Keratinocyte (primary cell): ENCODE results near the gene BCO2. TPM values are rescaled to one million over a fixed set of nuclear protein-coding genes. Genes with fewer than 3 reads are reported as not detected.

ENCODE experiments used
- DNase-seq: peaks from one replicate; pipeline ENCODE4 v3.0.0-alpha.2; 2011; ENCODE audit warnings: low read depth, missing footprints, low spot score
- FAIRE-seq: peaks from 2 replicates; lab custom pipeline; 2011; peaks lifted over from hg19 to GRCh38; lab: Jason Lieb, UNC
- H2AFZ ChIP-seq: 2 replicates; pipeline ENCODE4 v1.6.0; 2012; ENCODE audit warnings: low read length, control low read depth, inconsistent platforms; ENCODE audit not compliant: control insufficient read depth
- H3K27ac ChIP-seq: 2 replicates; pipeline ENCODE4 v1.5.1; 2011; ENCODE audit warnings: low read length; ENCODE audit not compliant: control insufficient read depth, insufficient read depth
- H3K27me3 ChIP-seq: 3 replicates; pipeline ENCODE4 v1.6.0; 2011; ENCODE audit warnings: low read length; ENCODE audit not compliant: control insufficient read depth, insufficient read depth; ENCODE audit errors: extremely low read depth
- H3K36me3 ChIP-seq, 2 experiments: 2 replicates in 1 of 2; 3 replicates in 1 of 2; pipeline ENCODE4 v1.5.1; 2011; ENCODE audit warnings: low read length in 2 of 2, mild to moderate bottlenecking in 1 of 2; ENCODE audit not compliant: control insufficient read depth in 2 of 2, insufficient read depth in 2 of 2; ENCODE audit errors: extremely low read depth in 1 of 2
- H3K4me1 ChIP-seq: 3 replicates; pipeline ENCODE4 v1.5.1; 2011; ENCODE audit warnings: low read length; ENCODE audit not compliant: control insufficient read depth, insufficient read depth; ENCODE audit errors: extremely low read depth
- H3K4me2 ChIP-seq: 3 replicates; pipeline ENCODE4 v1.6.0; 2011; ENCODE audit warnings: low read depth, low read length; ENCODE audit not compliant: control insufficient read depth, insufficient read depth; ENCODE audit errors: extremely low read depth
- H3K4me3 ChIP-seq, 3 experiments: fragments of 200-600 bp in 1 of 3; sonication (generic) in 1 of 3; 2 replicates in 2 of 3; 3 replicates in 1 of 3; pipeline ENCODE4 v1.5.1; 2011 to 2016; ENCODE audit warnings: low read length in 3 of 3, mild to moderate bottlenecking in 3 of 3, control low read depth in 2 of 3, inconsistent platforms in 1 of 3, low read depth in 1 of 3, mixed read lengths in 1 of 3, mixed run types in 1 of 3, moderate library complexity in 1 of 3; ENCODE audit not compliant: control insufficient read depth in 2 of 3, insufficient read depth in 2 of 3; ENCODE audit errors: extremely low read depth in 1 of 3
- H3K79me2 ChIP-seq: 2 replicates; pipeline ENCODE4 v1.6.0; 2012; ENCODE audit warnings: low read length; ENCODE audit not compliant: control insufficient read depth, insufficient read depth
- H3K9ac ChIP-seq: 3 replicates; pipeline ENCODE4 v1.6.0; 2011; ENCODE audit warnings: low read length; ENCODE audit not compliant: control insufficient read depth, insufficient read depth; ENCODE audit errors: extremely low read depth
- H3K9me1 ChIP-seq: 3 replicates; pipeline ENCODE4 v1.6.0; 2011; ENCODE audit warnings: low read length; ENCODE audit not compliant: control insufficient read depth, insufficient read depth; ENCODE audit errors: extremely low read depth
- H3K9me3 ChIP-seq: 2 replicates; pipeline ENCODE4 v1.5.1; 2012; ENCODE audit warnings: low read depth, low read length; ENCODE audit not compliant: control insufficient read depth
- H4K20me1 ChIP-seq: 3 replicates; pipeline ENCODE4 v1.6.0; 2011; ENCODE audit warnings: low read length; ENCODE audit not compliant: control insufficient read depth, insufficient read depth; ENCODE audit errors: extremely low read depth
- EZH2 ChIP-seq: IDR thresholded peaks from one replicate; pipeline ENCODE4 v1.6.1; 2012; ENCODE audit warnings: inconsistent platforms, mild to moderate bottlenecking, low read length, moderate library complexity
- dilution Hi-C: fragments of 300-500 bp; cut with MboI; formaldehyde crosslinking; loops from one replicate; pipeline ENCODE4 v1.7.0; 2020; ENCODE audit warnings: low sequenced_read_pairs; ENCODE audit not compliant: extremely low pct_ligation_motif_present
- polyA plus RNA-seq, 5 experiments: library from polyadenylated mRNA; depleted of rRNA in 3 of 5; stranded (reverse) in 3 of 5; stranded (forward) in 1 of 5; unstranded in 1 of 5; fragments of >200 nt; gene quantifications; 1 replicate in 1 of 5; 2 replicates in 3 of 5; 3 replicates in 1 of 5; pipeline versions ENCODE4 v1.2.1 to v1.2.3, GENCODE V29; 2011 to 2012; ENCODE audit warnings: missing spikeins in 2 of 5, low read depth in 1 of 5, low replicate concordance in 1 of 5
- TF ChIP-seq, protein P1 (sequence below), 3 experiments: IDR thresholded peaks in 1 of 3; conservative IDR thresholded peaks in 1 of 3; optimal IDR thresholded peaks in 1 of 3; 2 replicates in 2 of 3; 3 replicates in 1 of 3; pipeline versions ENCODE3 to v1.5.1; 2011; ENCODE audit warnings: low read length in 3 of 3, mild to moderate bottlenecking in 3 of 3, moderate library complexity in 2 of 3, control low read depth in 1 of 3, inconsistent platforms in 1 of 3; ENCODE audit not compliant: insufficient read depth in 2 of 3; ENCODE audit errors: extremely low read depth in 1 of 3

The BCO2 gene
- polyA plus RNA-seq, 1 donor (not counting 4 experiments of a cell fraction or from before 2014, with no cell fraction given), result 0.37 TPM

DNA sequence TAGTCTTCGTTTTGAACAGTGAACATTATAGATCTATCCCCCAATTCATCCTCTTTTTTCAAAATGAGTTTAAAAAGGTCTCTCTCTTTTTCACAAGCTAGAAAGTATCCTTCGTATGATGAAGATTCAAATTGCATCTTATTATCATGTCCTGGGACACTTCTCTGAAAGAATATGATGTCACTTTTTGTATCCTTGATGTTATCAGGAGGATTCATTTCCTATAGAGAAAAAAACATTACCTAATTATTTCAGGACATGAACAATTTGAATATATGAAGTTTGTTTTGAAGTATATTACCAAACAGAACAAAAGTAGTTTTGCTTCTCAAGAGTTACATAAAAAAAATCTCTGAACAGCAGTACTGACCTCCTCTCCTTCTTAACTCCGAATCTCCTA lies 31.7 kb upstream of the BCO2 start:
- DNase-seq (no peak), FAIRE-seq (no peak)
- H3K36me3 ChIP-seq, result peaks cover 16 to 19% of the 10 kb centered on the region in 2 experiments

DNA sequence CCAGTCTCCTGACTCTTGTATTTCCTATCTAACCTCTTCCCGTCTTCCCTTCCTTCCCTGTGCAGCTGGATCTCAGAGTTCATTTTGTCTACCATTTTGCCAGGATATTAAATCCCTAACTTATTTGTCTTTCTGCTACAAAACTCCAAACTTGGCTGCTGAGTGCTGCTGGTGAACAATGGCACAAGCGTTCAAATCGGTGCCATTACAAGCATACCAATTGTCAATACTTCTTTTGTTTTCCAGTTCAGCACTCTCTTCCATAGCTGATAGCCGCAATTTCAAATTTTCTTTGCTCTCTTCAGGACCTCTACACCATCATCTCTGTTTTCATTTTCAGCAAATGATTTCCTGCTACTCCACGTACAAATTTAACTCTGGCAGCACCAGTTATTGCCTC lies 24.8 kb upstream of the BCO2 start:
- Histone ChIP-seq H3K79me2 (peaks cover 16% of the 10 kb centered on the region), H3K27me3 (no peaks in the 10 kb centered on the region), H3K36me3 (peaks cover 35 to 44% of the 10 kb centered on the region in 2 experiments), H2AFZ (no peak overlapping the region), H3K9me1 (peaks cover 2% of the 10 kb centered on the region), H3K4me2 (no peak overlapping the region), H3K4me1 (no peaks in the 10 kb centered on the region), H3K9ac (no peak overlapping the region), H3K9me3 (no peaks in the 10 kb centered on the region), H3K27ac (no peak overlapping the region), H4K20me1 (no peaks in the 10 kb centered on the region), H3K4me3 (no peak overlapping the region)
- DNase-seq, result no peak
- FAIRE-seq, result no peak
- dilution Hi-C loops, result no loop called here
- TF ChIP-seq EZH2, result no peak
- TF ChIP-seq, protein P1, sequence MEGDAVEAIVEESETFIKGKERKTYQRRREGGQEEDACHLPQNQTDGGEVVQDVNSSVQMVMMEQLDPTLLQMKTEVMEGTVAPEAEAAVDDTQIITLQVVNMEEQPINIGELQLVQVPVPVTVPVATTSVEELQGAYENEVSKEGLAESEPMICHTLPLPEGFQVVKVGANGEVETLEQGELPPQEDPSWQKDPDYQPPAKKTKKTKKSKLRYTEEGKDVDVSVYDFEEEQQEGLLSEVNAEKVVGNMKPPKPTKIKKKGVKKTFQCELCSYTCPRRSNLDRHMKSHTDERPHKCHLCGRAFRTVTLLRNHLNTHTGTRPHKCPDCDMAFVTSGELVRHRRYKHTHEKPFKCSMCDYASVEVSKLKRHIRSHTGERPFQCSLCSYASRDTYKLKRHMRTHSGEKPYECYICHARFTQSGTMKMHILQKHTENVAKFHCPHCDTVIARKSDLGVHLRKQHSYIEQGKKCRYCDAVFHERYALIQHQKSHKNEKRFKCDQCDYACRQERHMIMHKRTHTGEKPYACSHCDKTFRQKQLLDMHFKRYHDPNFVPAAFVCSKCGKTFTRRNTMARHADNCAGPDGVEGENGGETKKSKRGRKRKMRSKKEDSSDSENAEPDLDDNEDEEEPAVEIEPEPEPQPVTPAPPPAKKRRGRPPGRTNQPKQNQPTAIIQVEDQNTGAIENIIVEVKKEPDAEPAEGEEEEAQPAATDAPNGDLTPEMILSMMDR (optimal IDR thresholded peaks at IDR 0.05 in 1 of 3, IDR thresholded peaks at IDR 0.05 in 1 of 3, conservative IDR thresholded peaks at IDR 0.05 in 1 of 3; ENCODE audit: extremely low read depth in 1 of 3, insufficient read depth in 2 of 3, low read length in 3 of 3), result no peak

More for the DNA sequence above, 31.7 kb upstream of the BCO2 start:
- H3K27me3 ChIP-seq, result no peaks in the 10 kb centered on the region
- H3K9ac ChIP-seq, result no peak overlapping the region
- H3K9me1 ChIP-seq, result no peaks in the 10 kb centered on the region
- H3K4me3 ChIP-seq, result no peak overlapping the region
- H4K20me1 ChIP-seq, result no peaks in the 10 kb centered on the region
- no peak overlapping the region for H2AFZ ChIP-seq
- no peak overlapping the region for H3K27ac ChIP-seq
- H3K4me1 ChIP-seq, result no peaks in the 10 kb centered on the region
- no peaks in the 10 kb centered on the region for H3K79me2 ChIP-seq
- H3K4me2 ChIP-seq, result no peak overlapping the region
- TF ChIP-seq, protein P1 (optimal IDR thresholded peaks at IDR 0.05 in 1 of 3, IDR thresholded peaks at IDR 0.05 in 1 of 3, conservative IDR thresholded peaks at IDR 0.05 in 1 of 3; ENCODE audit: extremely low read depth in 1 of 3, insufficient read depth in 2 of 3, low read length in 3 of 3), result no peak
- no peak for TF ChIP-seq EZH2
- no peaks in the 10 kb centered on the region for H3K9me3 ChIP-seq
- dilution Hi-C loops, result no loop called here
